SH-SY5Y (cell line): ENCODE measurements around the gene CERS3.

Experiments
- GATA2 ChIP-seq: IDR thresholded peaks from 2 replicates; pipeline ENCODE4 v1.6.1; 2011; ENCODE audit warnings: mild to moderate bottlenecking, low read depth, low read length
- GATA3 ChIP-seq: IDR thresholded peaks from 2 replicates; pipeline ENCODE4 v1.6.1; 2011; ENCODE audit warnings: low read depth, mild to moderate bottlenecking, low read length, moderate library complexity

DNA sequence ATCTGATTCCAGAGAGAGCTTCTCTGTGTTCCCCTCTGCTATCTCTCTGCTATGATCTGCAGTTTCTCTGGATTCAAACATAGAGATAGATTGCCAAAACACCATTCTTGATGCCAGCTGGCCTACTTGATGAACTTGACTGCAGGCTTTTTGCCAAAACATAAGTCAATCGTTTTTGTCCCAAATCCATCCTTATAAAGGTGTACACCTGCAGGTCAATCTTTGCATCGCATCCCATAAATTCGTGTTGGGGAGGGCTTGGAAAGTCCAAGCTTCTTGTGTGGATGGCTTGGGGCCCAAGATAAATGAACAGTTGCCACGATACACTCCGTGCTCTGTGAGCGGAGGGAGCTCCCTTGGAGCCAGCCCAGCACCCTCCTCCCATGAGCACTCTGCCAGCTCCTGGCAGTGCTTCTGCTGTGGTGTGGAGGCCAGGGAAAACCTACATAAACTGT is 2.7 kb downstream of the CERS3 start:
- TF ChIP-seq GATA2 (no peak), GATA3 (no peak)
